Testis (tissue), 3 donors: ENCODE data around the gene SYPL1. TPM values are rescaled to one million over a fixed set of nuclear protein-coding genes. Genes with fewer than 3 reads are reported as not detected.
A peak's percentile ranks its signal among the peaks of the same experiment; 100 is the strongest.

Experiments used
- DNase-seq: peaks from one replicate; pipeline ENCODE4 v3.0.0-alpha.2; 2019
- H3K27ac ChIP-seq, 2 donors: fragments of 200-600 bp; sonication (generic); one replicate each; pipeline ENCODE4 v1.5.1; 2019
- H3K27me3 ChIP-seq: fragments of 200-600 bp; sonication (generic); one replicate; pipeline ENCODE4 v1.5.1; 2019
- H3K36me3 ChIP-seq: fragments of 200-600 bp; sonication (generic); one replicate; pipeline ENCODE4 v1.5.1; 2017; ENCODE audit warnings: low read depth; ENCODE audit errors: missing control alignments
- H3K4me1 ChIP-seq: fragments of 200-600 bp; sonication (generic); one replicate; pipeline ENCODE4 v1.5.1; 2019
- H3K4me3 ChIP-seq, 2 donors: fragments of 200-600 bp; sonication (generic); one replicate each; pipeline ENCODE4 v1.5.1; 2017 to 2019
- H3K9me3 ChIP-seq: fragments of 200-600 bp; sonication (generic); one replicate; pipeline ENCODE4 v1.5.1; 2017
- POLR2A ChIP-seq: fragments of 450-650 bp; IDR thresholded peaks from one replicate; pipeline ENCODE4 v1.6.1; 2017; ENCODE audit warnings: antibody characterized with exemption, mild to moderate bottlenecking, moderate library complexity
- WGBS, 2 donors: methylation state at CpG; one replicate each; pipeline ENCODE4 v1.1.5; 2018; 5-methylcytosine and 5-hydroxymethylcytosine counted together
- intact Hi-C: fragments of 100-400 bp; cut with DNase I; formaldehyde crosslinking; loops from one replicate; pipeline ENCODE4 v1.15.1; 2023; ENCODE audit warnings: low total_unique reads
- polyA plus RNA-seq: library from polyadenylated mRNA; stranded (reverse); fragments of 350-450 nt; fragmentation: Illumina TruSeq; extraction: RNeasy Lipid Tissue Mini Kit (QIAGEN cat#74804); gene quantifications from one replicate; pipeline ENCODE4 v1.2.3, GENCODE V29; 2014; ENCODE audit warnings: low read depth, low replicate concordance; ENCODE audit not compliant: insufficient read depth
- total RNA-seq, 2 donors: library from RNA; depleted of rRNA; stranded (reverse); fragments of >200 nt; gene quantifications; one replicate each; pipeline ENCODE4 v1.2.3, GENCODE V29; 2016
- TF ChIP-seq, protein P1 (sequence below), 3 experiments: fragments of 450-650 bp in 2 of 3; fragments of 200-600 bp in 1 of 3; sonication (generic) in 1 of 3; IDR thresholded peaks; one replicate each; pipeline ENCODE4 v1.5.1; 2016 to 2019; ENCODE audit warnings: antibody characterized with exemption in 3 of 3, mild to moderate bottlenecking in 2 of 3, moderate library complexity in 1 of 3

SYPL1 gene
- total and polyA plus RNA-seq, 3 donors from 2014 or later, result 100.0 to 209 (median 116) TPM

DNA sequence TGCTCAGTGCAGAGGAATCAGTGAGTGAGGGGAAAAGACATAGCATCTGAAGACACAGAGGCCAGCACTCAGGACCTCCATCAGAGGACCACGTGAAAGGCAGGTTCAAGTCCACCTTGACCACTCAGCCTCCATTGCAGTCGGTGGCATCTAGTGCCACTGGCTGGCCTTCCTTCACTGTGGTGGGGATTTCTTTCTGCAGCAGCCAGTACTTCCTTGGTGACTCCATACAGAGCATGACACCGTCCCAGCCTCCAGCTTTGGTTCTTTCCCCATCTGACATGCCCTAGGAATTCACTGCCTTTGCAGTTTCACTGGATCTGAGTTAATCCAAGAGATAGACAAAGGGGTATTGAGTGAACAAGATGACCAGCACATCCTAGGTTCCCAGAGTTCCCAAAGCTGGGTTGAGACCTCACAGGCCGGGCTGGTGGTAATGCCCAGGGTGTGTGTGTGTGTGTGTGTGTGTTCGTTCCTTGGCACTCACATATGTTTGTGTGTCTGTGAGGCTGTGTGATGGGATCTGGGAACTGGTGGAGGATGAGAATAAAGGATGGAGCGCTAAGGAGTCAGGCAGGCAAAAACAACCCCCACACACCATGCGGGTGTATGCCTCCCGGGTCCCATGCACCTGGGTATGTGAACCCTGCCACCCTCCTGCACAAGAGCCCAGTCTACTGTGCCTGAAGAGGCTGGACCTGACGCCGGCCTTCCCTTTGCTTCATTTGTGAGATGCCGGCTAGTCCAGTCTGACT is 57.8 kb downstream of the SYPL1 start:
- DNase-seq, result no peak
- Histone ChIP-seq H3K4me1 (peaks cover 11% of the 10 kb centered on the region), H3K4me3 (no peak overlapping the region), H3K27me3 (no peaks in the 10 kb centered on the region), H3K27ac (no peak overlapping the region), H3K36me3 (no peaks in the 10 kb centered on the region), H3K9me3 (no peaks in the 10 kb centered on the region)
- intact Hi-C loops, result no loop called here
- 88 to 94% methylated on average over 10 to 11 of the region's 11 CpGs for WGBS, 2 donors
- TF ChIP-seq POLR2A, result no peak
- TF ChIP-seq, protein P1, sequence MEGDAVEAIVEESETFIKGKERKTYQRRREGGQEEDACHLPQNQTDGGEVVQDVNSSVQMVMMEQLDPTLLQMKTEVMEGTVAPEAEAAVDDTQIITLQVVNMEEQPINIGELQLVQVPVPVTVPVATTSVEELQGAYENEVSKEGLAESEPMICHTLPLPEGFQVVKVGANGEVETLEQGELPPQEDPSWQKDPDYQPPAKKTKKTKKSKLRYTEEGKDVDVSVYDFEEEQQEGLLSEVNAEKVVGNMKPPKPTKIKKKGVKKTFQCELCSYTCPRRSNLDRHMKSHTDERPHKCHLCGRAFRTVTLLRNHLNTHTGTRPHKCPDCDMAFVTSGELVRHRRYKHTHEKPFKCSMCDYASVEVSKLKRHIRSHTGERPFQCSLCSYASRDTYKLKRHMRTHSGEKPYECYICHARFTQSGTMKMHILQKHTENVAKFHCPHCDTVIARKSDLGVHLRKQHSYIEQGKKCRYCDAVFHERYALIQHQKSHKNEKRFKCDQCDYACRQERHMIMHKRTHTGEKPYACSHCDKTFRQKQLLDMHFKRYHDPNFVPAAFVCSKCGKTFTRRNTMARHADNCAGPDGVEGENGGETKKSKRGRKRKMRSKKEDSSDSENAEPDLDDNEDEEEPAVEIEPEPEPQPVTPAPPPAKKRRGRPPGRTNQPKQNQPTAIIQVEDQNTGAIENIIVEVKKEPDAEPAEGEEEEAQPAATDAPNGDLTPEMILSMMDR (IDR thresholded peaks at IDR 0.05), result no peak

- WGBS, 2 donors, result 84 to 90% methylated on average over 5 of the region's 5 CpGs
- H3K4me3 ChIP-seq, result no peak overlapping the region
- TF ChIP-seq POLR2A, result no peak
- TF ChIP-seq, protein P1 (IDR thresholded peaks at IDR 0.05), result no peak
- H3K36me3 ChIP-seq, result no peaks in the 10 kb centered on the region
- peaks cover 11% of the 10 kb centered on the region for H3K4me1 ChIP-seq
- no peaks in the 10 kb centered on the region for H3K9me3 ChIP-seq
- H3K27me3 ChIP-seq, result no peaks in the 10 kb centered on the region
- H3K27ac ChIP-seq, result no peak overlapping the region
- DNase-seq, result no peak
- intact Hi-C loops, result no loop called here
Observed at GRCh38 chr7:106053109-106053508, 59.0 kb downstream of the SYPL1 start.

DNA sequence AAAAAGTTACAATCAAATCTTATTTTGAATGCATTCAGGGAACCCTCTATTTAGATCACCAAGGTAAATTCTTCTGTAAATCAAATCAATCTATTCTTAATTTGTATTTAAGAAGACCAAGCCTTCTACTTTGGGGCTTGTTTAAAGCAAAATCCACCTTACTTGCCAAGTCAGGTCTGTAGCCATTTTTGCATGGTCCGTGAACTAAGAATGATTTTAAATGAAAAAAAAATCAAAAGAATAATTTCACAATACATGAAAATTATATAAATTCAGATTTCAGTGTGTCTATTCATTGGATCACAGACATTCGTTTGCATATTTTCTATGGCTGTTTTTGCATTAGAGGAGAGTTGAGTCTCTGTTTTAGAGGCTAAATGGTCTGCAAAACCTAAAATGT is 59.4 kb downstream of the SYPL1 start:
- Histone ChIP-seq H3K27me3 (no peaks in the 10 kb centered on the region), H3K36me3 (no peaks in the 10 kb centered on the region), H3K4me1 (peaks cover 11% of the 10 kb centered on the region), H3K4me3 (no peak overlapping the region), H3K9me3 (no peaks in the 10 kb centered on the region), H3K27ac (no peak overlapping the region)
- intact Hi-C loops, result no loop called here
- 83 to 90% methylated on average over 2 of the region's 2 CpGs for WGBS, 2 donors
- TF ChIP-seq POLR2A, result no peak
- TF ChIP-seq, protein P1 (IDR thresholded peaks at IDR 0.05), result no peak
- DNase-seq, result no peak

- TF ChIP-seq, protein P1 (IDR thresholded peaks at IDR 0.05), result no peak
- intact Hi-C loops, result no loop called here
- WGBS, 2 donors, result 60 to 61% methylated on average over 5 of the region's 5 CpGs
Observed at GRCh38 chr7:106050746-106051117, 61.4 kb downstream of the SYPL1 start.

More at GRCh38 chr7:106050746-106051117, 61.4 kb downstream of the SYPL1 start:
- Histone ChIP-seq H3K36me3 (no peaks in the 10 kb centered on the region), H3K4me1 (peaks cover 11% of the 10 kb centered on the region), H3K27me3 (no peaks in the 10 kb centered on the region), H3K4me3 (no peak overlapping the region), H3K9me3 (no peaks in the 10 kb centered on the region), H3K27ac (no peak overlapping the region)
- peak; percentile 28 for DNase-seq
